Spleen (tissue), 11 donors: Measurements from ENCODE around the gene SOX5. TPM values are rescaled to one million over a fixed set of nuclear protein-coding genes. Genes with fewer than 3 reads are reported as not detected.

ENCODE experiments used
- DNase-seq: peaks from one replicate; pipeline ENCODE4 v3.0.0-alpha.2; 2020
- H3K27ac ChIP-seq, 8 donors: fragments of 200-600 bp; sonication (generic) in 7 of 8; 1 replicate in 4 of 8; 2 replicates in 4 of 8; pipeline versions ENCODE4 v1.5.0 to v1.8.0; 2016 to 2021; ENCODE audit warnings: inconsistent platforms in 4 of 8, mild to moderate bottlenecking in 4 of 8, moderate library complexity in 1 of 8
- H3K27me3 ChIP-seq, 7 donors: fragments of 200-600 bp; sonication (generic) in 6 of 7; replicated peaks in 1 of 7; 1 replicate in 4 of 7; 2 replicates in 3 of 7; pipeline versions ENCODE4 v1.5.0 to v1.8.0; 2016 to 2021; ENCODE audit warnings: inconsistent platforms in 3 of 7, mild to moderate bottlenecking in 1 of 7
- H3K36me3 ChIP-seq, 6 donors: fragments of 200-600 bp; sonication (generic) in 5 of 6; 1 replicate in 4 of 6; 2 replicates in 2 of 6; pipeline versions ENCODE4 v1.5.0 to v1.8.0; 2016 to 2021; ENCODE audit warnings: inconsistent platforms in 2 of 6
- H3K4me1 ChIP-seq, 6 donors: fragments of 200-600 bp; sonication (generic) in 5 of 6; 1 replicate in 3 of 6; 2 replicates in 3 of 6; pipeline versions ENCODE4 v1.5.0 to v1.8.0; 2016 to 2021; ENCODE audit warnings: inconsistent platforms in 3 of 6
- H3K4me3 ChIP-seq, 8 donors: fragments of 200-600 bp; sonication (generic) in 7 of 8; 1 replicate in 4 of 8; 2 replicates in 4 of 8; pipeline versions ENCODE4 v1.5.0 to v1.8.0; 2016 to 2021; ENCODE audit warnings: inconsistent platforms in 4 of 8, mild to moderate bottlenecking in 4 of 8, moderate library complexity in 2 of 8
- H3K9me3 ChIP-seq, 8 donors: fragments of 200-600 bp; sonication (generic) in 7 of 8; 1 replicate in 4 of 8; 2 replicates in 4 of 8; pipeline versions ENCODE4 v1.5.0 to v1.8.0; 2016 to 2021; ENCODE audit warnings: inconsistent platforms in 4 of 8
- POLR2A ChIP-seq, 3 donors: fragments of 450-650 bp; IDR thresholded peaks; one replicate each; pipeline ENCODE4 v1.5.1; 2017; ENCODE audit warnings: antibody characterized with exemption in 3 of 3, mild to moderate bottlenecking in 1 of 3
- POLR2AphosphoS5 ChIP-seq, 3 donors: sonication (generic); formaldehyde crosslinking; IDR thresholded peaks; one replicate each; pipeline ENCODE4 v1.5.1; 2017; ENCODE audit warnings: antibody characterized with exemption in 3 of 3
- WGBS, 5 donors: extraction: QIAGEN DNeasy Blood & Tissue Kit in 3 of 5; methylation state at CpG; one replicate each; pipeline versions ENCODE4 v1.1.5 to v1.1.7; 2013 to 2018; 5-methylcytosine and 5-hydroxymethylcytosine counted together
- intact Hi-C: fragments of 100-400 bp; cut with DNase I; formaldehyde crosslinking; loops from one replicate; pipeline ENCODE4 v1.15.0; 2023; ENCODE audit warnings: low total_unique reads
- polyA plus RNA-seq, 3 donors: library from polyadenylated mRNA; stranded (reverse); fragments of 200-250 nt; gene quantifications; one replicate each; pipeline ENCODE4 v1.2.1, GENCODE V29; 2013
- total RNA-seq, 7 donors: library from RNA; depleted of rRNA in 3 of 7; stranded (reverse); fragments of >200 nt in 3 of 7; fragmentation: NEBNext Ultra II Directional in 4 of 7; extraction: Animal tissue kit (Norgen Biotek cat#: 25700) in 4 of 7; gene quantifications; one replicate each; pipeline versions ENCODE4 v1.1.0 to v1.2.1, GENCODE V29; 2016 to 2021
- TF ChIP-seq, protein P1 (sequence below), 11 experiments: fragments of 200-600 bp in 7 of 11; fragments of 450-650 bp in 4 of 11; sonication (generic) in 4 of 11; IDR thresholded peaks in 8 of 11; conservative IDR thresholded peaks in 3 of 11; 1 replicate in 7 of 11; 2 replicates in 4 of 11; pipeline versions ENCODE4 v1.4.0 to v1.8.0; 2016 to 2021; ENCODE audit warnings: antibody characterized with exemption in 11 of 11, inconsistent platforms in 4 of 11, mild to moderate bottlenecking in 1 of 11
- donor health status: healthy with polysubstance abuse.
- donor health status: DM: no; HTN: no; CAD: no; lungs with moderate emphysema.
- donor health status: DM: no; HTN: no; CAD: no.
- donor health status: Bipolar disorder and iron deficiency.
- donor health status: healthy.
- donor health status: DM: no; HTN: no; CAD: no.
- donor health status: DM: yes; HTN: yes; CAD: no.

SOX5 gene
- total and polyA plus RNA-seq, 10 donors = 0.20 to 21.3 (median 8.7) TPM

DNA sequence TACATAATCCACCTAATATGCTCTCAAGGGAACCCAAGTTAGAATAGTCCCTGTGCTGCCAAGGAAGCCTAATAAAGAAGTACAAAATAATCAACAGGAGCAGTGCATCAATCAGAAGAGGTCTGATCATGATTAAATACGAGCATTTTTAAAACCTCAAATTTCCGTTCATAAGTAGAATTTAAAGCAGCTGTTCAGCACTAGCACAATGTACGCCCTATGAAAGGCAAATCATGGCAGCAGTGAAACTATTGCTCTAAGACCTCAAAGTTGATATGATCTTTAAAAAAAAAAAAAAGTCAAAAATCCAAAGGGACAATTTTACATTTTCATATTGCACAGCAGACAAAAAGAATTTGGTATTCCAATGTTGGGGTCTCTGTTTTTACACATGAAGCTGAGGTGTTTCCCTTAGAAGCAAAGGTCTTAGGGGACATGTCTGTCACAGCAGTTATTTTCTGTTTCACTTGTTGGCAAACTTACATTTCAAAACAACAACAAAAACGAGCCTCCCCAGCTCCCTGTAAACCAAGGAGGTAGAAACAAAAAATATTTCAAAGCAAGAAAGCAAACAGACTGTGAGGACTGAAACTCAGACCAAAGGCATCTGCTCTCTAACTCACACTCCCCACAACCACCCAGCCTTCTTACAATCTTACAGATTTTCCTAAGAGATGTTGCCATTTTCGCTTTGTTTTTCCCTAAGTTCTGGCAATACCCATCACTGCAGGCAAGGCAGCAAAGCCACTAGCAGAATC is 28.2 kb downstream of the SOX5 start:
- H3K4me1 ChIP-seq = no peaks in the 10 kb centered on the region
- no peaks in the 10 kb centered on the region for H3K9me3 ChIP-seq
- no peak for TF ChIP-seq POLR2AphosphoS5 (IDR thresholded peaks at IDR 0.05)
- TF ChIP-seq, protein P1, sequence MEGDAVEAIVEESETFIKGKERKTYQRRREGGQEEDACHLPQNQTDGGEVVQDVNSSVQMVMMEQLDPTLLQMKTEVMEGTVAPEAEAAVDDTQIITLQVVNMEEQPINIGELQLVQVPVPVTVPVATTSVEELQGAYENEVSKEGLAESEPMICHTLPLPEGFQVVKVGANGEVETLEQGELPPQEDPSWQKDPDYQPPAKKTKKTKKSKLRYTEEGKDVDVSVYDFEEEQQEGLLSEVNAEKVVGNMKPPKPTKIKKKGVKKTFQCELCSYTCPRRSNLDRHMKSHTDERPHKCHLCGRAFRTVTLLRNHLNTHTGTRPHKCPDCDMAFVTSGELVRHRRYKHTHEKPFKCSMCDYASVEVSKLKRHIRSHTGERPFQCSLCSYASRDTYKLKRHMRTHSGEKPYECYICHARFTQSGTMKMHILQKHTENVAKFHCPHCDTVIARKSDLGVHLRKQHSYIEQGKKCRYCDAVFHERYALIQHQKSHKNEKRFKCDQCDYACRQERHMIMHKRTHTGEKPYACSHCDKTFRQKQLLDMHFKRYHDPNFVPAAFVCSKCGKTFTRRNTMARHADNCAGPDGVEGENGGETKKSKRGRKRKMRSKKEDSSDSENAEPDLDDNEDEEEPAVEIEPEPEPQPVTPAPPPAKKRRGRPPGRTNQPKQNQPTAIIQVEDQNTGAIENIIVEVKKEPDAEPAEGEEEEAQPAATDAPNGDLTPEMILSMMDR (IDR thresholded peaks at IDR 0.05 in 8 of 11, conservative IDR thresholded peaks at IDR 0.05 in 3 of 11) = no peak
- no peak for TF ChIP-seq POLR2A (IDR thresholded peaks at IDR 0.05)
- H3K27me3 ChIP-seq = no peaks in the 10 kb centered on the region
- WGBS, 5 donors = 59 to 76% (median 66%) methylated on average over 5 of the region's 5 CpGs
- intact Hi-C loops = no loop called here
- no peak for DNase-seq
- H3K27ac ChIP-seq = peak overlapping the region in 6 of 8 donors; percentile 16 to 67 (median 42)
- H3K36me3 ChIP-seq = no peaks in the 10 kb centered on the region
- H3K4me3 ChIP-seq = peak overlapping the region in 1 of 8 donors; percentile 4

DNA sequence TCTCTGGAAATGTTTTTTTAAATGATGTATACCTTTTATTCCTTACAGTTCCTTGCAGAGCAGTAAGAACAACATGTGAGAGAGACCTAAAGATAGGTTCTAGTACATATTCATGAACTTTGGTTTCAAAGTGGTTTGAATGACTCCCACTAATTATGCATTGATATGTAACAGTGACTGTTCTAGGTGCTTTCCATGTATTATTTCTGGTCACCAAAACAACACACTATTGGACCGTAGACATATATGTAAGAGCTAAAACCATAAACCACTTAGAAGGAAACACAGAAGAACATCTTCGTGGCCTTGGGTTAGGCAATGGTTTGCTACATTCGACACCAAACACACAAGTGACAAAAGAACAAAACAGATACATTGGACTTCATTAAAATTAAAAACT is 37.9 kb downstream of the SOX5 start:
- TF ChIP-seq POLR2AphosphoS5 (IDR thresholded peaks at IDR 0.05) (no peak), POLR2A (IDR thresholded peaks at IDR 0.05) (no peak)
- TF ChIP-seq, protein P1 (IDR thresholded peaks at IDR 0.05 in 8 of 11, conservative IDR thresholded peaks at IDR 0.05 in 3 of 11) = no peak
- WGBS, 5 donors = 70 to 86% (median 81%) methylated on average over 3 of the region's 3 CpGs
- intact Hi-C loops = no loop called here
- Histone ChIP-seq H3K27ac (no peak overlapping the region), H3K36me3 (no peaks in the 10 kb centered on the region), H3K9me3 (no peaks in the 10 kb centered on the region), H3K27me3 (no peaks in the 10 kb centered on the region), H3K4me1 (no peaks in the 10 kb centered on the region), H3K4me3 (no peak overlapping the region)
- no peak for DNase-seq

DNA sequence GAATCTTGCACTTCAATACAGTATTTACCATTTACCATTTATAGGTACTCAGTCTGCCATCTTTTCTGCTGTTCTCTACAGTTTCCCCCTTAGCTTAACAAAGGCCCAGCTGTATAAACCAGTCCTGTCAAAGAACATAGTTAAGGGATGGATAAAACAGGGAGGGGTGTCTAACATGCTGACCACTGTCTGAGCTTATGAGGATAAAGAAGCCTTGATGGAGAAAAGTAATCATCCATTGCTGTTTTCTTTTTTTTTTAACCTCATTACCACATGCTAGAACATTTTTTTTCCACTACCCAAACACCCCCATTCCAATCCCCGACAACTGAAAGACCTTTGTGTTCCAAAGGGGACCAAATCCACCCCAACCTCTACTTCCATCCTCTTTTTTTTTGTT is 39.9 kb downstream of the SOX5 start:
- 82 to 96% (median 89%) methylated on average over 1 of the region's 1 CpG for WGBS, 5 donors
- TF ChIP-seq POLR2A (IDR thresholded peaks at IDR 0.05) = no peak
- TF ChIP-seq POLR2AphosphoS5 (IDR thresholded peaks at IDR 0.05) = no peak
- TF ChIP-seq, protein P1 (IDR thresholded peaks at IDR 0.05 in 8 of 11, conservative IDR thresholded peaks at IDR 0.05 in 3 of 11) = no peak
- no peak overlapping the region for H3K27ac ChIP-seq
- no peaks in the 10 kb centered on the region for H3K36me3 ChIP-seq
- no peak for DNase-seq
- no peak overlapping the region for H3K4me3 ChIP-seq
- intact Hi-C loops = no loop called here
- no peaks in the 10 kb centered on the region for H3K9me3 ChIP-seq
- no peaks in the 10 kb centered on the region for H3K4me1 ChIP-seq
- H3K27me3 ChIP-seq = no peaks in the 10 kb centered on the region

GRCh38 chr12:23906329-23906728 is 43.1 kb downstream of the SOX5 start:
- WGBS, 5 donors = 69 to 87% (median 80%) methylated on average over 6 of the region's 6 CpGs
- TF ChIP-seq POLR2AphosphoS5 (IDR thresholded peaks at IDR 0.05) (no peak), POLR2A (IDR thresholded peaks at IDR 0.05) (no peak)
- TF ChIP-seq, protein P1 (IDR thresholded peaks at IDR 0.05 in 8 of 11, conservative IDR thresholded peaks at IDR 0.05 in 3 of 11) = no peak
- no peak overlapping the region for H3K4me3 ChIP-seq

More at GRCh38 chr12:23906329-23906728, 43.1 kb downstream of the SOX5 start:
- Histone ChIP-seq H3K36me3 (no peaks in the 10 kb centered on the region), H3K4me1 (no peaks in the 10 kb centered on the region), H3K27ac (no peak overlapping the region), H3K9me3 (peaks cover 0 to 2% (median 0%) of the 10 kb centered on the region in 8 donors), H3K27me3 (no peaks in the 10 kb centered on the region)
- intact Hi-C loops = no loop called here
- no peak for DNase-seq
